H1 (cell line): ENCODE results near the gene MAP7. TPM values are rescaled to one million over a fixed set of nuclear protein-coding genes. Genes with fewer than 3 reads are reported as not detected.

Source experiments
- CTCF ChIA-PET: fragments of 300-600 bp; sonication (Branson Sonifier 250); formaldehyde crosslinking; loops from one replicate; lab custom pipeline; 2021; ENCODE audit not compliant: partially characterized antibody; lab: Charles Lee
- POLR2A ChIA-PET: fragments of 300-600 bp; sonication (Branson Sonifier 250); formaldehyde crosslinking; loops from one replicate; lab custom pipeline; 2021; ENCODE audit warnings: inconsistent platforms; ENCODE audit not compliant: partially characterized antibody; lab: Charles Lee
- DNase-seq, 2 experiments: peaks; one replicate each; pipeline versions ENCODE4 v3.0.0 to v3.0.0-alpha.2; 2010 to 2022; ENCODE audit warnings: low spot score in 2 of 2, low read depth in 1 of 2, mixed read lengths in 1 of 2
- FAIRE-seq: peaks from 2 replicates; lab custom pipeline; 2011; peaks lifted over from hg19 to GRCh38; lab: Jason Lieb, UNC
- H2AFZ ChIP-seq: 2 replicates; pipeline ENCODE4 v1.8.1; 2012; ENCODE audit warnings: low read length, inconsistent platforms
- H2AK5ac ChIP-seq: 2 replicates; pipeline ENCODE4 v1.6.1; 2013; ENCODE audit warnings: low read depth, low read length
- H2BK120ac ChIP-seq: replicated peaks from 2 replicates; pipeline ENCODE3; 2013; ENCODE audit warnings: low read depth, low read length, inconsistent platforms
- H2BK12ac ChIP-seq: 2 replicates; pipeline ENCODE4 v1.6.1; 2013; ENCODE audit warnings: low read depth, low read length
- H2BK15ac ChIP-seq: 2 replicates; pipeline ENCODE4 v1.6.1; 2013; ENCODE audit warnings: low read length
- H2BK20ac ChIP-seq: 2 replicates; pipeline ENCODE4 v1.6.1; 2013; ENCODE audit warnings: low read length
- H2BK5ac ChIP-seq: 2 replicates; pipeline ENCODE4 v1.6.1; 2013; ENCODE audit warnings: low read depth, low read length
- H3K14ac ChIP-seq: 2 replicates; pipeline ENCODE4 v1.6.1; 2013; ENCODE audit warnings: inconsistent platforms; ENCODE audit not compliant: insufficient read length
- H3K18ac ChIP-seq: 2 replicates; pipeline ENCODE4 v1.6.1; 2013; ENCODE audit warnings: low read length; ENCODE audit errors: extremely low read depth
- H3K23ac ChIP-seq: 2 replicates; pipeline ENCODE4 v1.6.1; 2013; ENCODE audit warnings: inconsistent platforms; ENCODE audit not compliant: insufficient read length
- H3K23me2 ChIP-seq: 2 replicates; pipeline ENCODE4 v1.6.1; 2013; ENCODE audit warnings: low read depth, low read length
- H3K27ac ChIP-seq: 2 replicates; pipeline ENCODE4 v1.6.1; 2011; ENCODE audit warnings: low read depth, low read length, inconsistent platforms
- H3K27me3 ChIP-seq, 4 experiments: replicated peaks in 1 of 4; 1 replicate in 1 of 4; 2 replicates in 3 of 4; pipeline versions ENCODE4 v1.6.1 to v1.8.1; 2011 to 2013; ENCODE audit warnings: low read length in 3 of 4, mild to moderate bottlenecking in 3 of 4, inconsistent platforms in 2 of 4, mixed read lengths in 2 of 4, moderate library complexity in 1 of 4; ENCODE audit not compliant: control insufficient read depth in 3 of 4, insufficient read depth in 3 of 4; ENCODE audit errors: extremely low read depth in 1 of 4
- H3K36me3 ChIP-seq, 4 experiments: 2 replicates each; pipeline versions ENCODE4 v1.6.1 to v1.8.1; 2011 to 2013; ENCODE audit warnings: mild to moderate bottlenecking in 4 of 4, low read length in 3 of 4, moderate library complexity in 2 of 4, control low read depth in 1 of 4, inconsistent platforms in 1 of 4; ENCODE audit not compliant: insufficient read depth in 4 of 4, control insufficient read depth in 2 of 4
- H3K4ac ChIP-seq: replicated peaks from 2 replicates; pipeline ENCODE3; 2013; ENCODE audit warnings: low read length, low read depth, mixed read lengths, inconsistent platforms; ENCODE audit not compliant: insufficient read length
- H3K4me1 ChIP-seq, 4 experiments: replicated peaks in 1 of 4; 1 replicate in 1 of 4; 2 replicates in 3 of 4; pipeline versions ENCODE4 v1.6.1 to v1.8.1; 2011 to 2013; ENCODE audit warnings: low read length in 3 of 4, inconsistent platforms in 2 of 4, mixed read lengths in 1 of 4; ENCODE audit not compliant: insufficient read depth in 4 of 4, control insufficient read depth in 3 of 4
- H3K4me2 ChIP-seq, 2 experiments: 2 replicates each; pipeline versions ENCODE4 v1.6.1 to v1.8.1; 2011 to 2013; ENCODE audit warnings: low read depth in 2 of 2, low read length in 2 of 2, control low read depth in 1 of 2, inconsistent platforms in 1 of 2, mild to moderate bottlenecking in 1 of 2; ENCODE audit not compliant: insufficient read depth in 1 of 2
- H3K4me3 ChIP-seq, 4 experiments: fragments of 200-600, 300-600 bp in 1 of 4; sonication (generic), shearing (Covaris generic), sonication (Bioruptor Twin) in 1 of 4; 2 replicates each; pipeline versions ENCODE4 v1.5.1 to v1.8.1; 2011 to 2016; ENCODE audit warnings: low read length in 4 of 4, low read depth in 3 of 4, control low read depth in 2 of 4, inconsistent platforms in 2 of 4, mild to moderate bottlenecking in 2 of 4, mixed read lengths in 1 of 4, moderate library complexity in 1 of 4; ENCODE audit not compliant: insufficient read depth in 2 of 4; ENCODE audit errors: extremely low read depth in 1 of 4
- H3K56ac ChIP-seq: replicated peaks from 2 replicates; pipeline ENCODE3; 2013; ENCODE audit warnings: low read depth, mild to moderate bottlenecking, mixed read lengths, low read length, inconsistent platforms; ENCODE audit not compliant: insufficient read length
- H3K79me1 ChIP-seq: 2 replicates; pipeline ENCODE4 v1.6.1; 2013; ENCODE audit warnings: low read depth, low read length, control low read depth
- H3K79me2 ChIP-seq, 2 experiments: 2 replicates each; pipeline versions ENCODE4 v1.6.1 to v1.8.1; 2012 to 2013; ENCODE audit warnings: low read length in 2 of 2, mild to moderate bottlenecking in 2 of 2, inconsistent platforms in 1 of 2; ENCODE audit not compliant: insufficient read depth in 2 of 2, control insufficient read depth in 1 of 2
- H3K9ac ChIP-seq, 4 experiments: replicated peaks in 1 of 4; 1 replicate in 1 of 4; 2 replicates in 3 of 4; pipeline versions ENCODE4 v1.6.1 to v1.8.1; 2011 to 2013; ENCODE audit warnings: low read depth in 3 of 4, low read length in 3 of 4, control low read depth in 2 of 4, mild to moderate bottlenecking in 2 of 4, moderate library complexity in 2 of 4, inconsistent platforms in 1 of 4; ENCODE audit errors: extremely low read depth in 1 of 4
- H3K9me3 ChIP-seq, 2 experiments: 2 replicates each; pipeline versions ENCODE4 v1.6.1 to v1.8.1; 2012 to 2013; ENCODE audit warnings: mild to moderate bottlenecking in 2 of 2, moderate library complexity in 2 of 2, control low read depth in 1 of 2, inconsistent platforms in 1 of 2, low read depth in 1 of 2, low read length in 1 of 2, mixed read lengths in 1 of 2; ENCODE audit not compliant: insufficient read depth in 2 of 2
- H4K20me1 ChIP-seq, 2 experiments: replicated peaks in 1 of 2; 2 replicates each; pipeline versions ENCODE3 to v1.8.1; 2011 to 2013; ENCODE audit warnings: inconsistent platforms in 2 of 2, low read length in 2 of 2, mild to moderate bottlenecking in 1 of 2; ENCODE audit not compliant: insufficient read depth in 2 of 2, control insufficient read depth in 1 of 2
- H4K5ac ChIP-seq: 2 replicates; pipeline ENCODE4 v1.6.1; 2013; ENCODE audit warnings: low read length, low read depth, mixed read lengths, inconsistent platforms; ENCODE audit not compliant: insufficient read length
- H4K8ac ChIP-seq: 2 replicates; pipeline ENCODE4 v1.8.0; 2013; ENCODE audit warnings: mild to moderate bottlenecking, moderate library complexity, low read length, inconsistent platforms; ENCODE audit not compliant: insufficient read depth; ENCODE audit errors: extremely low read depth
- H4K91ac ChIP-seq: replicated peaks from 2 replicates; pipeline ENCODE3; 2013; ENCODE audit warnings: low read length, mixed read lengths, inconsistent platforms; ENCODE audit not compliant: insufficient read length
- CBX8 ChIP-seq: fragments of 300-800, 300-1000 bp; sonication (generic); IDR thresholded peaks from 2 replicates; pipeline ENCODE4 v1.7.1; 2016; ENCODE audit warnings: low read depth, low read length, borderline replicate concordance
- CREB1 ChIP-seq: IDR thresholded peaks from 2 replicates; pipeline ENCODE4 v1.6.1; 2012; ENCODE audit warnings: inconsistent platforms
- CTBP2 ChIP-seq: IDR thresholded peaks from 2 replicates; pipeline ENCODE4 v1.7.0; 2011; ENCODE audit warnings: borderline replicate concordance, mild to moderate bottlenecking, moderate library complexity, mixed read lengths, low read length; ENCODE audit not compliant: insufficient read depth, insufficient read length
- HDAC6 ChIP-seq: IDR thresholded peaks from one replicate; pipeline ENCODE4 v1.7.1; 2012; ENCODE audit warnings: low read depth, mild to moderate bottlenecking, inconsistent platforms, low read length, moderate library complexity
- KDM4A ChIP-seq: IDR thresholded peaks from one replicate; pipeline ENCODE4 v1.7.1; 2012; ENCODE audit warnings: low read depth, mild to moderate bottlenecking, moderate library complexity, low read length, inconsistent platforms; ENCODE audit not compliant: severe bottlenecking
- KDM5A ChIP-seq: fragments of 200-600 bp; IDR thresholded peaks from 2 replicates; pipeline ENCODE4 v1.7.1; 2012; ENCODE audit warnings: mild to moderate bottlenecking, low read length, inconsistent platforms, mixed read lengths
- POLR2AphosphoS5 ChIP-seq: IDR thresholded peaks from 2 replicates; pipeline ENCODE4 v1.6.1; 2011; ENCODE audit warnings: low read depth, low read length
- RBBP5 ChIP-seq: IDR thresholded peaks from 2 replicates; pipeline ENCODE4 v1.7.1; 2012; ENCODE audit warnings: low read depth, mild to moderate bottlenecking, inconsistent platforms, low read length, moderate library complexity, borderline replicate concordance
- RNF2 ChIP-seq: fragments of 200-900, 300-1000 bp; sonication (generic); IDR thresholded peaks from 2 replicates; pipeline ENCODE4 v1.7.1; 2016; ENCODE audit warnings: borderline replicate concordance, low read depth, mild to moderate bottlenecking, antibody characterized with exemption, low read length; ENCODE audit not compliant: poor library complexity, severe bottlenecking; ENCODE audit errors: missing control alignments
- SRF ChIP-seq: IDR thresholded peaks from 2 replicates; pipeline ENCODE4 v1.6.1; 2011; ENCODE audit warnings: mild to moderate bottlenecking, low read depth, low read length, moderate library complexity
- SUZ12 ChIP-seq: fragments of 200-600 bp; sonication (generic); IDR thresholded peaks from 2 replicates; pipeline ENCODE4 v1.6.1; 2012; ENCODE audit warnings: mild to moderate bottlenecking, inconsistent platforms, low read length, moderate library complexity, mixed read lengths
- TCF12 ChIP-seq: IDR thresholded peaks from 2 replicates; pipeline ENCODE4 v1.6.1; 2011; ENCODE audit warnings: low read depth, mild to moderate bottlenecking, low read length
- WGBS, 2 experiments: shearing (Covaris generic) in 1 of 2; methylation state at CpG; one replicate each; pipeline versions ENCODE4 v1.1.6 to v1.1.7; 2013 to 2015; ENCODE audit warnings: low lambda C conversion rate in 2 of 2, mixed read lengths in 2 of 2, inconsistent platforms in 1 of 2, low coverage in 1 of 2, missing lambda C conversion rate in 1 of 2; ENCODE audit not compliant: insufficient replicate concordance in 2 of 2, insufficient coverage in 1 of 2, insufficient read length in 1 of 2; ENCODE audit errors: extremely low coverage in 1 of 2, missing lambda C conversion rate in 1 of 2; 5-methylcytosine and 5-hydroxymethylcytosine counted together
- polyA plus RNA-seq, 7 experiments: library from polyadenylated mRNA; depleted of rRNA in 3 of 7; stranded (reverse) in 5 of 7; unstranded in 2 of 7; fragments of >200 nt in 5 of 7; fragments of 200-250 nt in 2 of 7; gene quantifications; 1 replicate in 5 of 7; 2 replicates in 1 of 7; 4 replicates in 1 of 7; pipeline versions ENCODE4 v1.2.1 to v1.2.3, GENCODE V29; 2011 to 2013; ENCODE audit warnings: missing spikeins in 2 of 7, mixed read lengths in 2 of 7
- total RNA-seq: library from RNA; stranded (reverse); fragmentation: NEBNext Ultra II Directional; extraction: Animal tissue kit (Norgen Biotek cat#: 25700); gene quantifications from 2 replicates; pipeline ENCODE4 v1.2.1, GENCODE V29; 2021

MAP7 gene
- total and polyA plus RNA-seq, 2 of the 8 experiments (the other 6 are each of a cell fraction or from before 2014, with no cell fraction given) = 13.5 to 66.9 TPM

- ChIA-PET POLR2A (no interaction called here), CTCF (interaction anchor here (1.7 kb wide), 1 partner anchor 28 kb away, joined by 5 read pairs; no protein-coding TSS in a partner anchor)
- Histone ChIP-seq H3K4me2 (no peak overlapping the region), H2AFZ (no peak overlapping the region), H3K23ac (no peak overlapping the region), H3K14ac (no peak overlapping the region), H2AK5ac (no peak overlapping the region), H2BK20ac (no peak overlapping the region), H3K56ac (no peak overlapping the region), H3K4me3 (no peak overlapping the region), H2BK15ac (no peak overlapping the region), H3K27me3 (peaks cover 0 to 14% (median 7%) of the 10 kb centered on the region in 4 experiments; a peak in 5 of 7 replicates), H4K20me1 (no peaks in the 10 kb centered on the region), H3K27ac (no peak overlapping the region), H3K18ac (no peak overlapping the region), H4K5ac (no peak overlapping the region), H3K9ac (no peak overlapping the region), H4K8ac (no peak overlapping the region), H2BK5ac (no peak overlapping the region), H3K4ac (no peak overlapping the region), H3K4me1 (peaks cover 0 to 6% (median 1%) of the 10 kb centered on the region in 4 experiments; a peak in 5 of 7 replicates), H4K91ac (no peak overlapping the region), H2BK120ac (no peak overlapping the region), H3K23me2 (peaks cover 13% of the 10 kb centered on the region), H3K9me3 (no peaks in the 10 kb centered on the region), H3K79me2 (peaks cover 0 to 13% of the 10 kb centered on the region in 2 experiments; a peak in 2 of 4 replicates), H3K79me1 (no peaks in the 10 kb centered on the region), H3K36me3 (no peaks in the 10 kb centered on the region), H2BK12ac (no peak overlapping the region)
- FAIRE-seq (no peak), DNase-seq (no peak)
- 88% methylated on average over 5 of the region's 5 CpGs; no CpG with 5 or more reads in 1 of the 2 experiments for WGBS, 2 experiments
- TF ChIP-seq SUZ12 = no peak
- TF ChIP-seq KDM5A = no peak
- TF ChIP-seq POLR2AphosphoS5 = no peak
- TF ChIP-seq HDAC6 = no peak
- TF ChIP-seq CREB1 = no peak
- TF ChIP-seq KDM4A = no peak
- no peak for TF ChIP-seq SRF
- TF ChIP-seq CTBP2 = no peak
- TF ChIP-seq RBBP5 = no peak
- TF ChIP-seq TCF12 = no peak
- TF ChIP-seq RNF2 = no peak
- TF ChIP-seq CBX8 = no peak
Measured at GRCh38 chr6:136553166-136553787, 3.1 kb upstream of the MAP7 start.
